PC-3 (cell line): ENCODE data around the gene CTNNA3. TPM values are rescaled to one million over a fixed set of nuclear protein-coding genes. Genes with fewer than 3 reads are reported as not detected.

Experiments used
- ATAC-seq: fragments of 200-7000 bp; cut with Tn5 transposase; 2 replicates; pipeline ENCODE4 v1.9.1; 2020; ENCODE audit warnings: mild to moderate bottlenecking, moderate library complexity
- BruUV-seq: library from RNA; stranded (reverse); fragments of 400-500 nt; replicated peaks from 2 replicates; lab custom pipeline; 2021; lab: Mats Ljungman, UMichigan
- CTCF ChIA-PET: fragments of 300-600 bp; sonication (Branson Sonifier 250); formaldehyde crosslinking; loops from one replicate; lab custom pipeline; 2022; ENCODE audit warnings: antibody characterized with exemption; lab: Charles Lee
- POLR2A ChIA-PET: fragments of 300-600 bp; sonication (Branson Sonifier 250); formaldehyde crosslinking; loops from one replicate; lab custom pipeline; 2022; ENCODE audit warnings: antibody characterized with exemption; ENCODE audit not compliant: unreplicated experiment; lab: Charles Lee
- DNase-seq: peaks from one replicate; pipeline ENCODE4 v3.0.0-alpha.2; 2015
- H2AFZ ChIP-seq: fragments of 300-600 bp; sonication (generic); 2 replicates; pipeline ENCODE4 v1.6.0; 2016; ENCODE audit warnings: antibody characterized with exemption, low read length
- H3F3A ChIP-seq: fragments of 300-600 bp; sonication (generic); one replicate; pipeline ENCODE4 v1.6.0; 2017; ENCODE audit warnings: antibody characterized with exemption, low read length, control low read depth, mild to moderate bottlenecking; ENCODE audit not compliant: unreplicated experiment
- H3K27ac ChIP-seq: fragments of 300-600 bp; sonication (generic); 2 replicates; pipeline ENCODE4 v1.5.1; 2016; ENCODE audit warnings: mild to moderate bottlenecking, low read length
- H3K27me3 ChIP-seq: fragments of 300-600 bp; sonication (generic); 2 replicates; pipeline ENCODE4 v1.6.1; 2016; ENCODE audit warnings: low read length, mixed read lengths
- H3K36me3 ChIP-seq: fragments of 300-600 bp; sonication (generic); 2 replicates; pipeline ENCODE4 v1.6.1; 2016; ENCODE audit warnings: low read depth, mixed run types, low read length, mixed read lengths
- H3K4me1 ChIP-seq: fragments of 300-600 bp; sonication (generic); 2 replicates; pipeline ENCODE4 v1.5.1; 2016; ENCODE audit warnings: low read length; ENCODE audit not compliant: insufficient read depth
- H3K4me2 ChIP-seq: fragments of 300-600 bp; sonication (generic); 2 replicates; pipeline ENCODE4 v1.6.0; 2016; ENCODE audit warnings: low read length
- H3K4me3 ChIP-seq: fragments of 300-600 bp; sonication (generic); 2 replicates; pipeline ENCODE4 v1.5.1; 2016; ENCODE audit warnings: mild to moderate bottlenecking, low read length, mixed read lengths
- H3K79me2 ChIP-seq: fragments of 300-600 bp; sonication (generic); 2 replicates; pipeline ENCODE4 v1.6.1; 2017; ENCODE audit warnings: low read length, mixed read lengths
- H3K9ac ChIP-seq: fragments of 300-600 bp; sonication (generic); 2 replicates; pipeline ENCODE4 v1.6.0; 2016; ENCODE audit warnings: mild to moderate bottlenecking, low read length
- H3K9me2 ChIP-seq: fragments of 300-600 bp; sonication (generic); replicated peaks from 2 replicates; pipeline ENCODE4 v1.6.1; 2016; ENCODE audit warnings: mixed run types, low read length, mixed read lengths
- H3K9me3 ChIP-seq: fragments of 300-600 bp; sonication (generic); 2 replicates; pipeline ENCODE4 v1.6.1; 2016; ENCODE audit warnings: low read length, mixed read lengths
- H4K20me1 ChIP-seq: fragments of 300-600 bp; sonication (generic); 2 replicates; pipeline ENCODE4 v1.6.1; 2016; ENCODE audit warnings: low read length, mixed read lengths
- CTCF ChIP-seq: fragments of 300-600 bp; sonication (generic); conservative IDR thresholded peaks from 2 replicates; pipeline ENCODE4 v1.5.1; 2017; ENCODE audit warnings: antibody characterized with exemption, low read depth, mild to moderate bottlenecking, low read length
- EZH2 ChIP-seq: fragments of 300-600 bp; sonication (generic); IDR thresholded peaks from one replicate; pipeline ENCODE4 v1.6.1; 2017; ENCODE audit warnings: antibody characterized with exemption, mild to moderate bottlenecking, low read length; ENCODE audit not compliant: unreplicated experiment
- EZH2phosphoT487 ChIP-seq: fragments of 300-600 bp; sonication (generic); IDR thresholded peaks from 2 replicates; pipeline ENCODE4 v1.6.1; 2018; ENCODE audit warnings: mild to moderate bottlenecking, antibody characterized with exemption, low read length, borderline replicate concordance
- intact Hi-C: fragments of 100-400 bp; cut with micrococcal nuclease; formaldehyde crosslinking; loops from 2 replicates; pipeline ENCODE4 v1.9.0; 2023
- total RNA-seq: library from RNA; depleted of rRNA; stranded (reverse); fragments of >200 nt; gene quantifications from 2 replicates; pipeline ENCODE4 v1.2.3, GENCODE V29; 2014

Gene CTNNA3
- total RNA-seq, 1 experiment from 2014 or later, result 1.9 TPM

DNA sequence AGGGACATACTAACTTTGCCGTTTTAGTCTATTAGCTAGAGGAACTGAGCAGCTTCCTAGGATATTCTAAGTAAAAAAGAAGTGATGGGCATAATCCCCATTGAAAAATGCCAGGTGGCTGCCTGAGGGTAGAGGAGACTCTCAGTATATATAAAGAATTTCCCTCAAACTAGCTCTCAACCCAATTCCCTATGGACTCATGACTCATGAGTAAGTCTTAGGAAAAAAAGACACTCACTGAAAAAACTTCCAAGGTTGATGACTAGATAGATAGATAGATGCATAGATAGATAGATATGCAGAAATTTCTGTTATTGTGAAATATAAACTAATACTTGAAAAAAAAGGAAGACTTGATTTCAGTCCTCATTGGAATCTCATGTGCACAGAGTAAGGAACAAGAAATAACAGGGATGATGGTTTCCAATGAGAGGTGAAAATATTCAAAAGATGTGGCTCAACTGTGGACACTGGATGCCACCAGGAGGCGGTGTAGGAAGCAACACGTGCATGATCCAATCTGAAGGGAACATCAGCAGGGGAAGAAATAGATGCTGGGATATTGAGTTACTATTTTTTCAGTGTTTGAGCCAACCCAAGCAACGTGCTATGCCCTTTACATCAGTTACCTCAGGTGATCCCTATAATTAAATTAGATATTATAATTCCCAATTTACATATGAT lies 1481.1 kb downstream of the CTNNA3 start:
- ChIA-PET POLR2A (no interaction called here), CTCF (no interaction called here)
- Histone ChIP-seq H3K79me2 (no peaks in the 10 kb centered on the region), H3K4me3 (no peak overlapping the region), H3K4me1 (peaks cover 8% of the 10 kb centered on the region; the same call in 1 of the 2 replicates), H4K20me1 (no peaks in the 10 kb centered on the region), H3K27me3 (no peaks in the 10 kb centered on the region), H3K9me3 (no peaks in the 10 kb centered on the region), H2AFZ (no peak overlapping the region), H3K9ac (no peak overlapping the region), H3K27ac (no peak overlapping the region), H3F3A (no peaks in the 10 kb centered on the region), H3K9me2 (no peaks in the 10 kb centered on the region), H3K36me3 (no peaks in the 10 kb centered on the region), H3K4me2 (no peak overlapping the region)
- intact Hi-C loops, result no loop called here
- BruUV-seq, result no TSS peak
- ATAC-seq (no peak), DNase-seq (peak; percentile 63)
- TF ChIP-seq EZH2phosphoT487 (no peak), CTCF (peak; percentile 94)

DNA sequence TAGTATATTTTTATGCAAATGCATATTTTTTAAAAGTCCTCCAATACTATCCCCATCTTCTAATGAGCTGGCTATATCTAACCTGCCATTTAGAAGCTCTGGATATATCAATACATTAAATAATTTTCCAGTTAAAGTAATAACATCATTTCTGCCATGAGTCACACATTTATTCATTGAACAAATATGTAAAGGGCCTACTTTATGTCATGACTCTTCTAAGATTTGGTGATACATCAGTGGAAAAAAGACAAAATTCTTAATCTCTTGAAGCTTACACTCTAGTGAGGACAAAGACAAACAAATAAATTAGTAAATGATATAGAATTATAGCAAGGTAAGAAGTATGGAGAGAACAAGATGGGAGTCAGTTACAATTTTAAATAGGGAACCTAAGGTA lies 1487.0 kb downstream of the CTNNA3 start:
- H3K9me3 ChIP-seq, result no peaks in the 10 kb centered on the region
- DNase-seq, result peak; percentile 93
- no peaks in the 10 kb centered on the region for H3K36me3 ChIP-seq
- H3K9me2 ChIP-seq, result no peaks in the 10 kb centered on the region
- peaks cover 20% of the 10 kb centered on the region for H3K4me1 ChIP-seq
- no TSS peak for BruUV-seq
- ChIA-PET CTCF (interaction anchor here (0.6 kb wide), 1 partner anchor 14 kb away, joined by 5 read pairs; no protein-coding TSS in a partner anchor), POLR2A (interaction anchor here (0.6 kb wide), 1 partner anchor 997 kb away, joined by 3 read pairs; no protein-coding TSS in a partner anchor)
- H3K27ac ChIP-seq, result peak overlapping the region; percentile 6; the same call in 1 of the 2 replicates
- no peak overlapping the region for H3K4me3 ChIP-seq
- peak overlapping the region; percentile 17 for H3K4me2 ChIP-seq
- no peak for TF ChIP-seq EZH2
- no peak overlapping the region for H2AFZ ChIP-seq
- H3K79me2 ChIP-seq, result no peaks in the 10 kb centered on the region
- H4K20me1 ChIP-seq, result peaks cover 5% of the 10 kb centered on the region; the same call in 1 of the 2 replicates
- H3K9ac ChIP-seq, result no peak overlapping the region
- no peaks in the 10 kb centered on the region for H3F3A ChIP-seq
- no peaks in the 10 kb centered on the region for H3K27me3 ChIP-seq
- peak; percentile 90 for ATAC-seq
- intact Hi-C loops, result loop anchor here (5.0 kb wide), 1 partner anchor 418 kb away; no protein-coding TSS in a partner anchor

DNA sequence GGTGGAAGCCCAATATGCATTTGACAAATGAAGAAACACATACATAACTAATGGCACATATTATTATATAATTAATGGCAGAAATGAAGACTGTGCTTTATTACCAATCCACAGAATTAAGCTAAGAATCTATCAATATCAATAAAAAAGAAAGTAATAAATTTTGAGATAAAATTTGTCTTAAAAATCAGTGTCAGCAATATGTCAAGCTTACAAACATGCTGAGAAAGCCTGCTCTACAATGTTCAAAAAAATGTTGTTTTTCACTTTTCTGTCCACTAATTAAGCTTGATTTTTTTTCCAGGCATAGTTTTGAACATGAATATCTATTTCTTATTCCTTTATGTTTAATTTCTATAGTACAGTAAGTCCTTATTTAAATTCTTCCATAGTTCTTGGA lies 1491.2 kb downstream of the CTNNA3 start:
- intact Hi-C loops, result loop anchor here (5.0 kb wide), 1 partner anchor 422 kb away; no protein-coding TSS in a partner anchor
- no peak for ATAC-seq
- no peak for TF ChIP-seq EZH2phosphoT487
- no peak for TF ChIP-seq CTCF
- no peak for TF ChIP-seq EZH2
- H3K4me3 ChIP-seq, result no peak overlapping the region
- H3K27ac ChIP-seq, result no peak overlapping the region
- H4K20me1 ChIP-seq, result peaks cover 5% of the 10 kb centered on the region; the same call in 1 of the 2 replicates
- H3K79me2 ChIP-seq, result no peaks in the 10 kb centered on the region
- H3F3A ChIP-seq, result no peaks in the 10 kb centered on the region
- H3K9ac ChIP-seq, result no peak overlapping the region
- H2AFZ ChIP-seq, result no peak overlapping the region
- no peaks in the 10 kb centered on the region for H3K36me3 ChIP-seq
- H3K9me2 ChIP-seq, result no peaks in the 10 kb centered on the region
- BruUV-seq, result no TSS peak
- H3K4me2 ChIP-seq, result no peak overlapping the region
- no peaks in the 10 kb centered on the region for H3K9me3 ChIP-seq
- no peaks in the 10 kb centered on the region for H3K27me3 ChIP-seq
- DNase-seq, result no peak
- CTCF ChIA-PET, result interaction anchor here (0.8 kb wide), 1 partner anchor 727 kb away, joined by 3 read pairs; no protein-coding TSS in a partner anchor
- peaks cover 20% of the 10 kb centered on the region for H3K4me1 ChIP-seq
- POLR2A ChIA-PET, result no interaction called here
